Smooth muscle cell (in vitro differentiated cells): Measurements from ENCODE around the gene SOBP. TPM values are rescaled to one million over a fixed set of nuclear protein-coding genes. Genes with fewer than 3 reads are reported as not detected.

ENCODE experiments used
- DNase-seq: peaks from one replicate; lab custom pipeline; 2025; ENCODE audit not compliant: unreplicated experiment; lab: John Stamatoyannopoulos, UW
- H2AFZ ChIP-seq: fragments of 200-600 bp; sonication (generic); 2 replicates; pipeline ENCODE4 v1.6.0; 2016; ENCODE audit warnings: antibody characterized with exemption, low read depth, mild to moderate bottlenecking
- H3F3A ChIP-seq: fragments of 200-600 bp; sonication (generic); 2 replicates; pipeline ENCODE4 v1.6.0; 2017; ENCODE audit warnings: antibody characterized with exemption, low read depth
- H3K27ac ChIP-seq: fragments of 200-600 bp; sonication (generic); 2 replicates; pipeline ENCODE4 v1.5.1; 2016; ENCODE audit warnings: low read depth, mild to moderate bottlenecking
- H3K27me3 ChIP-seq: fragments of 200-600 bp; sonication (generic); 2 replicates; pipeline ENCODE4 v1.6.1; 2016; ENCODE audit warnings: low read depth, mild to moderate bottlenecking
- H3K36me3 ChIP-seq: fragments of 200-600 bp; sonication (generic); 2 replicates; pipeline ENCODE4 v1.5.1; 2016; ENCODE audit warnings: low read depth
- H3K4me1 ChIP-seq: fragments of 200-600 bp; sonication (generic); 2 replicates; pipeline ENCODE4 v1.5.1; 2016; ENCODE audit warnings: low read depth
- H3K4me2 ChIP-seq: fragments of 200-600 bp; sonication (generic); 2 replicates; pipeline ENCODE4 v1.6.0; 2016; ENCODE audit warnings: mild to moderate bottlenecking
- H3K4me3 ChIP-seq: fragments of 200-600 bp; sonication (generic); 2 replicates; pipeline ENCODE4 v1.5.1; 2016; ENCODE audit warnings: mild to moderate bottlenecking
- H3K79me2 ChIP-seq: fragments of 200-600 bp; sonication (generic); 2 replicates; pipeline ENCODE4 v1.6.0; 2016; ENCODE audit warnings: low read depth, mild to moderate bottlenecking
- H3K9ac ChIP-seq: fragments of 200-600 bp; sonication (generic); 2 replicates; pipeline ENCODE4 v1.6.0; 2016; ENCODE audit warnings: low read depth
- H3K9me3 ChIP-seq: fragments of 200-600 bp; sonication (generic); replicated peaks from 2 replicates; pipeline ENCODE4 v1.5.1; 2016; ENCODE audit warnings: low read depth
- H4K20me1 ChIP-seq: fragments of 200-600 bp; sonication (generic); 2 replicates; pipeline ENCODE4 v1.6.0; 2016; ENCODE audit warnings: low read depth
- CTCF ChIP-seq: fragments of 200-600 bp; sonication (generic); IDR thresholded peaks from 2 replicates; pipeline ENCODE4 v1.5.1; 2017; ENCODE audit warnings: borderline replicate concordance, mild to moderate bottlenecking, antibody characterized with exemption; ENCODE audit not compliant: insufficient read depth, poor library complexity, severe bottlenecking
- WGBS: methylation state at CpG from one replicate; pipeline ENCODE4 v1.1.7; 2016; ENCODE audit warnings: low lambda C conversion rate; 5-methylcytosine and 5-hydroxymethylcytosine counted together
- polyA plus RNA-seq: library from polyadenylated mRNA; unstranded; fragments of >200 nt; fragmentation: Nextera tagmentation; extraction: Ambion mirVana; gene quantifications from 2 replicates; pipeline ENCODE4 v1.2.1, GENCODE V29; 2016
- total RNA-seq: library from RNA; depleted of rRNA; stranded (reverse); fragments of >200 nt; gene quantifications from 2 replicates; pipeline ENCODE4 v1.2.3, GENCODE V29; 2014

SOBP gene
- total and polyA plus RNA-seq, 2 experiments from 2014 or later = 0.67 to 4.0 TPM

GRCh38 chr6:107699697-107700325 is 209.9 kb downstream of the SOBP start:
- no peak for DNase-seq
- H3K27ac ChIP-seq = no peak overlapping the region
- H3K79me2 ChIP-seq = no peaks in the 10 kb centered on the region
- H3K9ac ChIP-seq = no peak overlapping the region
- no peaks in the 10 kb centered on the region for H3K36me3 ChIP-seq
- no peaks in the 10 kb centered on the region for H4K20me1 ChIP-seq
- H3K4me2 ChIP-seq = no peak overlapping the region
- no peaks in the 10 kb centered on the region for H3K4me1 ChIP-seq
- H3K27me3 ChIP-seq = no peaks in the 10 kb centered on the region
- WGBS = 81% methylated on average over 14 of the region's 14 CpGs
- no peak overlapping the region for H2AFZ ChIP-seq
- H3K4me3 ChIP-seq = no peak overlapping the region
- no peak for TF ChIP-seq CTCF
- no peaks in the 10 kb centered on the region for H3F3A ChIP-seq
- H3K9me3 ChIP-seq = no peaks in the 10 kb centered on the region

GRCh38 chr6:107703606-107704005 is 213.7 kb downstream of the SOBP start:
- DNase-seq = no peak
- H3K36me3 ChIP-seq = no peaks in the 10 kb centered on the region
- no peak for TF ChIP-seq CTCF
- no peak overlapping the region for H2AFZ ChIP-seq
- H3K27me3 ChIP-seq = no peaks in the 10 kb centered on the region
- no peaks in the 10 kb centered on the region for H3K79me2 ChIP-seq
- H3K27ac ChIP-seq = no peak overlapping the region
- H4K20me1 ChIP-seq = no peaks in the 10 kb centered on the region
- no peak overlapping the region for H3K9ac ChIP-seq
- WGBS = 90% methylated on average over 5 of the region's 5 CpGs
- H3K4me2 ChIP-seq = no peak overlapping the region
- H3K4me1 ChIP-seq = no peaks in the 10 kb centered on the region
- H3K4me3 ChIP-seq = no peak overlapping the region
- no peaks in the 10 kb centered on the region for H3F3A ChIP-seq
- no peaks in the 10 kb centered on the region for H3K9me3 ChIP-seq

- Histone ChIP-seq H3K79me2 (no peaks in the 10 kb centered on the region), H2AFZ (peak overlapping the region; percentile 24), H3F3A (no peaks in the 10 kb centered on the region), H3K4me2 (peak overlapping the region; percentile 44), H3K36me3 (no peaks in the 10 kb centered on the region), H3K27me3 (no peaks in the 10 kb centered on the region), H3K27ac (no peak overlapping the region), H3K4me3 (no peak overlapping the region), H4K20me1 (no peaks in the 10 kb centered on the region), H3K4me1 (no peaks in the 10 kb centered on the region), H3K9ac (no peak overlapping the region), H3K9me3 (no peaks in the 10 kb centered on the region)
- 41% methylated on average over 8 of the region's 8 CpGs for WGBS
- TF ChIP-seq CTCF = peak; percentile 91
- DNase-seq = no peak
Measured at GRCh38 chr6:107704347-107705013, 214.6 kb downstream of the SOBP start.
